Keratinocyte (primary cell): ENCODE measurements around the gene RNLS. TPM values are rescaled to one million over a fixed set of nuclear protein-coding genes. Genes with fewer than 3 reads are reported as not detected.

Source experiments
- DNase-seq: peaks from one replicate; pipeline ENCODE4 v3.0.0-alpha.2; 2011; ENCODE audit warnings: low read depth, missing footprints, low spot score
- FAIRE-seq: peaks from 2 replicates; lab custom pipeline; 2011; peaks lifted over from hg19 to GRCh38; lab: Jason Lieb, UNC
- H2AFZ ChIP-seq: 2 replicates; pipeline ENCODE4 v1.6.0; 2012; ENCODE audit warnings: low read length, control low read depth, inconsistent platforms; ENCODE audit not compliant: control insufficient read depth
- H3K27ac ChIP-seq: 2 replicates; pipeline ENCODE4 v1.5.1; 2011; ENCODE audit warnings: low read length; ENCODE audit not compliant: control insufficient read depth, insufficient read depth
- H3K27me3 ChIP-seq: 3 replicates; pipeline ENCODE4 v1.6.0; 2011; ENCODE audit warnings: low read length; ENCODE audit not compliant: control insufficient read depth, insufficient read depth; ENCODE audit errors: extremely low read depth
- H3K36me3 ChIP-seq, 2 experiments: 2 replicates in 1 of 2; 3 replicates in 1 of 2; pipeline ENCODE4 v1.5.1; 2011; ENCODE audit warnings: low read length in 2 of 2, mild to moderate bottlenecking in 1 of 2; ENCODE audit not compliant: control insufficient read depth in 2 of 2, insufficient read depth in 2 of 2; ENCODE audit errors: extremely low read depth in 1 of 2
- H3K4me1 ChIP-seq: 3 replicates; pipeline ENCODE4 v1.5.1; 2011; ENCODE audit warnings: low read length; ENCODE audit not compliant: control insufficient read depth, insufficient read depth; ENCODE audit errors: extremely low read depth
- H3K4me2 ChIP-seq: 3 replicates; pipeline ENCODE4 v1.6.0; 2011; ENCODE audit warnings: low read depth, low read length; ENCODE audit not compliant: control insufficient read depth, insufficient read depth; ENCODE audit errors: extremely low read depth
- H3K4me3 ChIP-seq, 3 experiments: fragments of 200-600 bp in 1 of 3; sonication (generic) in 1 of 3; 2 replicates in 2 of 3; 3 replicates in 1 of 3; pipeline ENCODE4 v1.5.1; 2011 to 2016; ENCODE audit warnings: low read length in 3 of 3, mild to moderate bottlenecking in 3 of 3, control low read depth in 2 of 3, inconsistent platforms in 1 of 3, low read depth in 1 of 3, mixed read lengths in 1 of 3, mixed run types in 1 of 3, moderate library complexity in 1 of 3; ENCODE audit not compliant: control insufficient read depth in 2 of 3, insufficient read depth in 2 of 3; ENCODE audit errors: extremely low read depth in 1 of 3
- H3K79me2 ChIP-seq: 2 replicates; pipeline ENCODE4 v1.6.0; 2012; ENCODE audit warnings: low read length; ENCODE audit not compliant: control insufficient read depth, insufficient read depth
- H3K9ac ChIP-seq: 3 replicates; pipeline ENCODE4 v1.6.0; 2011; ENCODE audit warnings: low read length; ENCODE audit not compliant: control insufficient read depth, insufficient read depth; ENCODE audit errors: extremely low read depth
- H3K9me1 ChIP-seq: 3 replicates; pipeline ENCODE4 v1.6.0; 2011; ENCODE audit warnings: low read length; ENCODE audit not compliant: control insufficient read depth, insufficient read depth; ENCODE audit errors: extremely low read depth
- H3K9me3 ChIP-seq: 2 replicates; pipeline ENCODE4 v1.5.1; 2012; ENCODE audit warnings: low read depth, low read length; ENCODE audit not compliant: control insufficient read depth
- H4K20me1 ChIP-seq: 3 replicates; pipeline ENCODE4 v1.6.0; 2011; ENCODE audit warnings: low read length; ENCODE audit not compliant: control insufficient read depth, insufficient read depth; ENCODE audit errors: extremely low read depth
- CTCF ChIP-seq, 3 experiments: IDR thresholded peaks in 1 of 3; conservative IDR thresholded peaks in 1 of 3; optimal IDR thresholded peaks in 1 of 3; 2 replicates in 2 of 3; 3 replicates in 1 of 3; pipeline versions ENCODE3 to v1.5.1; 2011; ENCODE audit warnings: low read length in 3 of 3, mild to moderate bottlenecking in 3 of 3, moderate library complexity in 2 of 3, control low read depth in 1 of 3, inconsistent platforms in 1 of 3; ENCODE audit not compliant: insufficient read depth in 2 of 3; ENCODE audit errors: extremely low read depth in 1 of 3
- EZH2 ChIP-seq: IDR thresholded peaks from one replicate; pipeline ENCODE4 v1.6.1; 2012; ENCODE audit warnings: inconsistent platforms, mild to moderate bottlenecking, low read length, moderate library complexity
- dilution Hi-C: fragments of 300-500 bp; cut with MboI; formaldehyde crosslinking; loops from one replicate; pipeline ENCODE4 v1.7.0; 2020; ENCODE audit warnings: low sequenced_read_pairs; ENCODE audit not compliant: extremely low pct_ligation_motif_present
- polyA plus RNA-seq, 5 experiments: library from polyadenylated mRNA; depleted of rRNA in 3 of 5; stranded (reverse) in 3 of 5; stranded (forward) in 1 of 5; unstranded in 1 of 5; fragments of >200 nt; gene quantifications; 1 replicate in 1 of 5; 2 replicates in 3 of 5; 3 replicates in 1 of 5; pipeline versions ENCODE4 v1.2.1 to v1.2.3, GENCODE V29; 2011 to 2012; ENCODE audit warnings: missing spikeins in 2 of 5, low read depth in 1 of 5, low replicate concordance in 1 of 5

RNLS gene
- polyA plus RNA-seq, 1 donor (not counting 4 experiments of a cell fraction or from before 2014, with no cell fraction given) = 6.8 TPM

- Histone ChIP-seq H3K9me1 (no peaks in the 10 kb centered on the region), H3K27me3 (no peaks in the 10 kb centered on the region), H4K20me1 (no peaks in the 10 kb centered on the region), H2AFZ (no peak overlapping the region), H3K4me2 (no peak overlapping the region), H3K27ac (no peak overlapping the region), H3K79me2 (no peaks in the 10 kb centered on the region), H3K4me3 (no peak overlapping the region), H3K4me1 (no peaks in the 10 kb centered on the region), H3K9ac (no peak overlapping the region), H3K36me3 (no peaks in the 10 kb centered on the region), H3K9me3 (no peaks in the 10 kb centered on the region)
- dilution Hi-C loops = no loop called here
- TF ChIP-seq CTCF (optimal IDR thresholded peaks at IDR 0.05 in 1 of 3, IDR thresholded peaks at IDR 0.05 in 1 of 3, conservative IDR thresholded peaks at IDR 0.05 in 1 of 3; ENCODE audit: extremely low read depth in 1 of 3, insufficient read depth in 2 of 3, low read length in 3 of 3) (no peak), EZH2 (no peak)
- DNase-seq (no peak), FAIRE-seq (no peak)
Measured at GRCh38 chr10:88416801-88417200, 166.3 kb downstream of the RNLS start.

GRCh38 chr10:88415533-88416130 lies 167.5 kb downstream of the RNLS start:
- FAIRE-seq = peak; percentile 53

More at GRCh38 chr10:88415533-88416130, 167.5 kb downstream of the RNLS start:
- Histone ChIP-seq H3K9me3 (no peaks in the 10 kb centered on the region), H3K36me3 (no peaks in the 10 kb centered on the region), H4K20me1 (no peaks in the 10 kb centered on the region), H3K9me1 (no peaks in the 10 kb centered on the region), H3K27me3 (no peaks in the 10 kb centered on the region), H3K4me1 (no peaks in the 10 kb centered on the region), H3K9ac (no peak overlapping the region), H2AFZ (no peak overlapping the region), H3K27ac (no peak overlapping the region), H3K79me2 (no peaks in the 10 kb centered on the region), H3K4me2 (no peak overlapping the region), H3K4me3 (no peak overlapping the region)
- TF ChIP-seq CTCF (optimal IDR thresholded peaks at IDR 0.05 in 1 of 3, IDR thresholded peaks at IDR 0.05 in 1 of 3, conservative IDR thresholded peaks at IDR 0.05 in 1 of 3; ENCODE audit: extremely low read depth in 1 of 3, insufficient read depth in 2 of 3, low read length in 3 of 3) (no peak), EZH2 (no peak)
- DNase-seq = no peak
- dilution Hi-C loops = no loop called here
